Mesendoderm (in vitro differentiated cells): ENCODE results near the gene TRMT61B.
A peak's percentile ranks its signal among the peaks of the same experiment; 100 is the strongest.

Source experiments
- DNase-seq: peaks from one replicate; pipeline ENCODE4 v3.0.0; 2013
- H2AK5ac ChIP-seq: 2 replicates; pipeline ENCODE4 v1.6.1; 2013; ENCODE audit warnings: low read length, inconsistent platforms
- H2BK120ac ChIP-seq: 2 replicates; pipeline ENCODE4 v1.6.1; 2013; ENCODE audit warnings: low read depth, mild to moderate bottlenecking, low read length, moderate library complexity, mixed read lengths
- H2BK15ac ChIP-seq: replicated peaks from 2 replicates; pipeline ENCODE4 v1.6.1; 2013; ENCODE audit warnings: low read depth, mild to moderate bottlenecking, moderate library complexity
- H2BK5ac ChIP-seq: 2 replicates; pipeline ENCODE4 v1.6.1; 2013; ENCODE audit warnings: low read length, inconsistent platforms
- H3K18ac ChIP-seq: 2 replicates; pipeline ENCODE4 v1.6.1; 2013; ENCODE audit warnings: mild to moderate bottlenecking, low read length, mixed read lengths
- H3K23ac ChIP-seq: one replicate; pipeline ENCODE4 v1.6.1; 2013; ENCODE audit warnings: low read length
- H3K27ac ChIP-seq: 2 replicates; pipeline ENCODE4 v1.5.1; 2013; ENCODE audit warnings: low read depth, mild to moderate bottlenecking, inconsistent platforms, low read length, moderate library complexity
- H3K27me3 ChIP-seq: 2 replicates; pipeline ENCODE4 v1.6.1; 2013; ENCODE audit warnings: low read length, control low read depth, mild to moderate bottlenecking, inconsistent platforms; ENCODE audit not compliant: insufficient read depth, poor library complexity
- H3K36me3 ChIP-seq: 2 replicates; pipeline ENCODE4 v1.6.1; 2013; ENCODE audit warnings: low read length, inconsistent platforms; ENCODE audit not compliant: control insufficient read depth, insufficient read depth
- H3K4ac ChIP-seq: one replicate; pipeline ENCODE4 v1.6.1; 2013; ENCODE audit warnings: low read depth, mild to moderate bottlenecking, low read length, moderate library complexity
- H3K4me1 ChIP-seq: 2 replicates; pipeline ENCODE4 v1.6.1; 2013; ENCODE audit warnings: low read depth, low read length, inconsistent platforms; ENCODE audit not compliant: control insufficient read depth
- H3K4me2 ChIP-seq: 2 replicates; pipeline ENCODE4 v1.6.1; 2013; ENCODE audit warnings: low read length
- H3K4me3 ChIP-seq: 2 replicates; pipeline ENCODE4 v1.5.1; 2013; ENCODE audit warnings: mild to moderate bottlenecking, low read length
- H3K56ac ChIP-seq: one replicate; pipeline ENCODE4 v1.6.1; 2013; ENCODE audit warnings: low read length
- H3K79me1 ChIP-seq: 2 replicates; pipeline ENCODE4 v1.6.1; 2013; ENCODE audit warnings: low read length, inconsistent platforms
- H3K79me2 ChIP-seq: 2 replicates; pipeline ENCODE4 v1.6.1; 2013; ENCODE audit warnings: mild to moderate bottlenecking, low read length; ENCODE audit not compliant: control insufficient read depth, insufficient read depth
- H3K9ac ChIP-seq: 2 replicates; pipeline ENCODE4 v1.6.1; 2013; ENCODE audit warnings: low read length, inconsistent platforms
- H4K5ac ChIP-seq: one replicate; pipeline ENCODE4 v1.6.1; 2013; ENCODE audit warnings: low read length
- H4K8ac ChIP-seq: one replicate; pipeline ENCODE4 v1.6.1; 2013; ENCODE audit warnings: low read depth, mild to moderate bottlenecking, control low read depth, low read length, moderate library complexity
- WGBS: extraction: QIAGEN DNeasy Blood & Tissue Kit; methylation state at CpG from one replicate; pipeline ENCODE4 v1.1.7; 2013; ENCODE audit warnings: low lambda C conversion rate, missing lambda C conversion rate; ENCODE audit not compliant: insufficient coverage; ENCODE audit errors: extremely low coverage; 5-methylcytosine and 5-hydroxymethylcytosine counted together

Gene TRMT61B

DNA sequence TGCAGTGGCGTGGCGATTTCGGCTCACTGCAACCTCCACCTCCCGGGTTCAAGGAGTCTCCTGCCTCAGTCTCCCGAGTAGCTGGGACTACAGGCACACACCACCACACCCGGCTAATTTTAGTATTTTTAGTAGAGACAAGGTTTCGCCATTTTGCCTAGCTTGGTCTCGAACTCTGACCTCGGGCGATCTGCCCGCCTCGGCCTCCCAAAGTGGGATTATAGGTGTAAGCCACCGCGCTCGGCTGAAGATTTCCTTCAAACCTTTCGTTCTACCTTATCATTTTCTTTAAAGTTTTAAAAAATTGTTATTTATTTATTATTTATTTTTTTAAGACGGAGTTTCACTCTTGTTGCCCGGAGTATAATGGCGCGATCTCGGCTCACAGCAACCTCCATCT is 23.4 kb upstream of the TRMT61B start:
- Histone ChIP-seq H3K4me1 (peaks cover 5% of the 10 kb centered on the region), H3K79me2 (peaks cover 39% of the 10 kb centered on the region), H3K18ac (no peak overlapping the region), H4K5ac (no peak overlapping the region), H2AK5ac (no peak overlapping the region), H3K4me3 (no peak overlapping the region), H3K27me3 (no peaks in the 10 kb centered on the region), H2BK5ac (no peak overlapping the region), H3K4me2 (no peak overlapping the region), H3K36me3 (no peaks in the 10 kb centered on the region), H3K23ac (no peak overlapping the region), H3K4ac (no peak overlapping the region), H3K9ac (no peak overlapping the region), H3K79me1 (no peaks in the 10 kb centered on the region), H4K8ac (no peak overlapping the region), H3K56ac (no peak overlapping the region), H3K27ac (no peak overlapping the region), H2BK15ac (no peak overlapping the region), H2BK120ac (no peak overlapping the region)
- no CpG with 5 or more reads among the region's 21 CpGs for WGBS
- no peak for DNase-seq

DNA sequence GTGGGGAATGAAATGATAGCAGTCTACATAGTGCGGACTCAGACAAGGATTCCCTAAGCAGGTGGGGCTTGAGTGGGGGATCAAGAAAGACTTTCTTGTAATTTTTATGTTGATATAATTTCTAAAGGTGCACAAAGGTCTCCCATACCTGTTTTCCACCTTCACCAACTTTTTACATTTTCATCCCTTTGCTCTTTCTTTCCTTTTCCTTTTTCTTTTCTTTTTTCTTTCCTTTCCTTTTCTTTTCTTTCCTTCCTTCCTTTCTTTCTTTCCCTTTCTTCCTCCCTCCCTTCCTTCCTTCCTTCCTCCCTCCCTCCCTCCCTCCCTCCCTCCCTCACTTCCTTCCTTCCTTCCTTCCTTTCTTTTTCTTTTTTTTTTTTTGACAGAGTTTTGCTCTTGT is 10.1 kb upstream of the TRMT61B start:
- DNase-seq = no peak
- Histone ChIP-seq H2AK5ac (no peak overlapping the region), H3K27ac (no peak overlapping the region), H3K4ac (no peak overlapping the region), H4K5ac (no peak overlapping the region), H3K79me1 (no peaks in the 10 kb centered on the region), H3K9ac (no peak overlapping the region), H3K18ac (no peak overlapping the region), H3K4me2 (no peak overlapping the region), H3K4me3 (no peak overlapping the region), H3K23ac (no peak overlapping the region), H3K56ac (no peak overlapping the region), H4K8ac (no peak overlapping the region), H3K4me1 (no peaks in the 10 kb centered on the region), H2BK15ac (no peak overlapping the region), H3K79me2 (no peaks in the 10 kb centered on the region), H2BK120ac (no peak overlapping the region), H2BK5ac (no peak overlapping the region), H3K36me3 (no peaks in the 10 kb centered on the region), H3K27me3 (no peaks in the 10 kb centered on the region)
- WGBS = no CpG with 5 or more reads among the region's 1 CpG

DNA sequence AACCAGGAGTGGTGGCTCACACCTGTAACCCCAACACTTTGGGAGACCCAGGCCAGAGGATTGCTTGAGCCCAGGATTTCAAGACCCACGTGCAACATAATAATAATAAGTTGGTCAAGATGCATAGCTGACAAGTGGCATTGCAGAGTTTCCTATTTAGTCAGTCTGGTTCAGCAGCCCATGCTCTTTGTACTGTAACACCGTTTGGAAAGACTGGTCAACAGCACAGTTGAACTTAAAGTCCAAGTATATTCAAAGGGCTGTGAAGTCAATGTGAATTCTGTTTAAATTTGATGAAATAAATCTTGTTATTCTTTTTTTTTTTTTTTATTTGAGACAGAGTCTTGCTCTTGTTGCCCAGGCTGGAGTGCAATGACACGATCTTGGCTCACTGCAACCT is 1.5 kb upstream of the TRMT61B start:
- no peak overlapping the region for H3K4me2 ChIP-seq
- H2BK15ac ChIP-seq = no peak overlapping the region
- WGBS = no CpG with 5 or more reads among the region's 3 CpGs
- no peak overlapping the region for H3K56ac ChIP-seq
- H3K36me3 ChIP-seq = no peaks in the 10 kb centered on the region
- H4K5ac ChIP-seq = no peak overlapping the region
- H3K79me1 ChIP-seq = peaks cover 8% of the 10 kb centered on the region
- no peak overlapping the region for H3K4me3 ChIP-seq
- H4K8ac ChIP-seq = no peak overlapping the region
- H2AK5ac ChIP-seq = no peak overlapping the region
- DNase-seq = no peak
- H2BK120ac ChIP-seq = no peak overlapping the region
- H3K23ac ChIP-seq = no peak overlapping the region
- no peak overlapping the region for H2BK5ac ChIP-seq
- no peak overlapping the region for H3K27ac ChIP-seq
- H3K18ac ChIP-seq = no peak overlapping the region
- no peak overlapping the region for H3K4ac ChIP-seq
- H3K9ac ChIP-seq = no peak overlapping the region
- peaks cover 20% of the 10 kb centered on the region for H3K79me2 ChIP-seq
- H3K27me3 ChIP-seq = no peaks in the 10 kb centered on the region
- H3K4me1 ChIP-seq = no peaks in the 10 kb centered on the region

DNA sequence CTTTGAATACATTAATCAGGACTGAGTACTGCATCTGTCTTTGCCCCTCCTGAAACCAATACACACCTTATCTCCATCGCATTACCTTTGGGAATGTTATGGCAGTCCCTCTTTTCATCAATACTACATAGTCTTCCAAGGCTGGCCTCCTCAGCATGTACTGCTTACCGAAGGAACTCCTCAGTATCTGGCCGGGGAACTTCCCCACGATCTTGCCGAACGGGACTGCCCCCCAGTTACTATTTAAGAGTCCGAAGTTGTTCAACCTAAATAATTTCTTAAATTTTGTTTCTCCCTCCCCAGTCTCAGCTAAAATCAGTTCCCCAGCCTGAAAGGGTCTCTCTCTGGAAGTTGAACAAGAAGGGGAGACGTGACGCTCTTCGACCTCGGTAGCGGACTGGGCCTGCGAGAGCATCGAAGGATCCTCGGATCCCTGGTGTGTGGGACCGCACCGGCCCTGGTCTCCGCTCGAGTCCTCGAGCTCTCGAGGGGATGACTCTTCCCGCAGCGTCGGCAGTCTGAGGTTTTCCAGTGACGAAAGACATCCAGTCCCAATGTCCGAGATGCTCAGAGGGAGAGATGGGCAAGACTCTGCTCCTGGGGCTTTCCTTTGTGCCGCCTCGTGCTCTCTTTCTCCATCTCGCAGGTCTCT is 489 bp downstream of the TRMT61B start:
- no peak overlapping the region for H2BK120ac ChIP-seq

DNA sequence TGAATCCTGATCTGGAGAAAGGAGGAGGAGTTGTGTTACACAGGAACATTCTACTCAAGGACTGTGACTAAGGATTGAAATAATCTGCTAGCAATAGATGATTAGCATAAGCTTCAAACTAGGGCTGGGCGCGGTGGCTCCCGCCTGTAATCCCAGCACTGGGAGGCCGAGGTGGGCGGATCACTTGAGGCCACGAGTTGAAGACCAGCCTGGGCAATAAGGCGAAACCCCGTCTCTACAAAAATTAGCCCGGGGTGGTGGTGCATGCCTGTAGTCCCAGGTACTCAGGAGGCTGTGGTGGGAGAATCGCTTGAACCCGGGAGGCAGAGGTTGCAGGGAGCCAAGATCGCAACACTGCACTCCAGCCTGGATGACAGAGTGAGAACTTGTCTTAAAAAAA is 1.5 kb downstream of the TRMT61B start:
- Histone ChIP-seq H3K4ac (no peak overlapping the region), H2BK15ac (no peak overlapping the region), H3K79me2 (peaks cover 20% of the 10 kb centered on the region), H2BK120ac (no peak overlapping the region), H2BK5ac (no peak overlapping the region), H4K5ac (no peak overlapping the region), H3K79me1 (peaks cover 11% of the 10 kb centered on the region), H3K36me3 (no peaks in the 10 kb centered on the region), H3K18ac (no peak overlapping the region), H3K23ac (no peak overlapping the region), H2AK5ac (no peak overlapping the region), H3K56ac (no peak overlapping the region), H3K9ac (peak overlapping the region; percentile 26), H3K4me1 (no peaks in the 10 kb centered on the region), H4K8ac (no peak overlapping the region), H3K4me2 (peak overlapping the region; percentile 1), H3K27me3 (no peaks in the 10 kb centered on the region), H3K27ac (no peak overlapping the region), H3K4me3 (no peak overlapping the region)
- DNase-seq = no peak
- WGBS = no CpG with 5 or more reads among the region's 12 CpGs

More for the DNA sequence above, 489 bp downstream of the TRMT61B start:
- Histone ChIP-seq H3K9ac (peak overlapping the region; percentile 97), H3K4me3 (peak overlapping the region; percentile 100), H3K4ac (no peak overlapping the region), H3K18ac (no peak overlapping the region), H3K79me2 (peaks cover 20% of the 10 kb centered on the region), H3K79me1 (peaks cover 11% of the 10 kb centered on the region), H3K4me1 (no peaks in the 10 kb centered on the region), H3K27me3 (no peaks in the 10 kb centered on the region), H2BK15ac (no peak overlapping the region), H2BK5ac (no peak overlapping the region), H4K5ac (peak overlapping the region; percentile 87), H3K36me3 (no peaks in the 10 kb centered on the region), H2AK5ac (no peak overlapping the region), H4K8ac (no peak overlapping the region), H3K27ac (no peak overlapping the region), H3K4me2 (peak overlapping the region; percentile 87), H3K23ac (no peak overlapping the region), H3K56ac (peak overlapping the region; percentile 95)
- no CpG with 5 or more reads among the region's 29 CpGs for WGBS
- no peak for DNase-seq

DNA sequence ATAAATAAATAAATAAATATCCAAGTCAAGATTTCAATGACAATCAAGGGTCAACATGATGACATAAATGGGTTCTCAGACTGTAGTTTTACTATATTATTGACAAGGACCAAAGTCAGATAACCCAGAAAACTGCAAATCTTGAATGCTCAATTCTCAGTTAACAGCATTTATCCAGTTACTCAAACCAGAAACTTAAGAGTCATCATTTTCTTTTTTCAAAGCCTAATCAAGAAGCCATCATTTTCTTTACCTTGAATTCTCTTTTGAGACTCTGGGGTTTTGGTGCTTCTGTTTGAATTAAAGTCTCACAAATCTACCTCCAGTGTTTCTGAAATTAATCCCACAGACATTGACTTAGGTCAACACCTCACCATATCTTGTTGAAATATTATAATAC is 14.1 kb downstream of the TRMT61B start:
- DNase-seq = no peak
- no peak overlapping the region for H3K18ac ChIP-seq
- H2AK5ac ChIP-seq = no peak overlapping the region
- H3K27ac ChIP-seq = no peak overlapping the region
- no peak overlapping the region for H3K56ac ChIP-seq
- H2BK5ac ChIP-seq = no peak overlapping the region
- no peak overlapping the region for H3K4me2 ChIP-seq
- H3K27me3 ChIP-seq = no peaks in the 10 kb centered on the region
- no peak overlapping the region for H3K9ac ChIP-seq
- no peaks in the 10 kb centered on the region for H3K79me1 ChIP-seq
- H2BK15ac ChIP-seq = no peak overlapping the region
- no peak overlapping the region for H3K4ac ChIP-seq
- no peak overlapping the region for H4K5ac ChIP-seq
- H2BK120ac ChIP-seq = no peak overlapping the region
- H4K8ac ChIP-seq = no peak overlapping the region
- H3K4me3 ChIP-seq = no peak overlapping the region
- H3K23ac ChIP-seq = no peak overlapping the region
- H3K4me1 ChIP-seq = no peaks in the 10 kb centered on the region
- H3K36me3 ChIP-seq = peaks cover 3% of the 10 kb centered on the region
- no peaks in the 10 kb centered on the region for H3K79me2 ChIP-seq
